NCI-H1694 (cell line): ENCODE data around the gene ZNF784.
A peak's percentile ranks its signal among the peaks of the same experiment; 100 is the strongest.

Experiments used
- DNase-seq: peaks from one replicate; lab custom pipeline; 2025; lab: John Stamatoyannopoulos, UW

Gene ZNF784

GRCh38 chr19:55643003-55643886, 18.9 kb upstream of the ZNF784 start, which contains the start of gene ZNF581:
Gene ZNF581, plus strand, starts transcription at chr19:55643649. Its CDS starts 923 bp downstream, at chr19:55644572.
- DNase-seq, result peak; percentile 52

GRCh38 chr19:55642153-55643002, 18.0 kb upstream of the ZNF784 start:
- no peak for DNase-seq

- no peak for DNase-seq
These were observed 17.2 kb upstream of the ZNF784 start for GRCh38 chr19:55641426-55642152.

GRCh38 chr19:55640577-55641425, 16.4 kb upstream of the ZNF784 start, which contains the start of gene ZNF580:
Gene ZNF580, plus strand, starts transcription at chr19:55641002. Its CDS starts 1,507 bp downstream, at chr19:55642509.
- DNase-seq, result peak; percentile 57

GRCh38 chr19:55640043-55640576, 15.7 kb upstream of the ZNF784 start:
- peak; percentile 56 for DNase-seq

- DNase-seq, result no peak
These were observed 14.5 kb upstream of the ZNF784 start for GRCh38 chr19:55638864-55639359.

- no peak for DNase-seq
These were observed 13.2 kb upstream of the ZNF784 start for GRCh38 chr19:55637534-55637933.

- DNase-seq, result no peak
These were observed 12.4 kb upstream of the ZNF784 start for GRCh38 chr19:55636723-55637122.

- no peak for DNase-seq
These were observed 11.6 kb upstream of the ZNF784 start for GRCh38 chr19:55635856-55636440.

GRCh38 chr19:55635334-55635717, 11.0 kb upstream of the ZNF784 start:
- no peak for DNase-seq

GRCh38 chr19:55633861-55634260, 9.5 kb upstream of the ZNF784 start:
- no peak for DNase-seq

- peak; percentile 98 for DNase-seq
These were observed 8.1 kb upstream of the ZNF784 start for GRCh38 chr19:55632463-55632834.

GRCh38 chr19:55626350-55626749, 2.0 kb upstream of the ZNF784 start:
- no peak for DNase-seq

GRCh38 chr19:55625004-55625326, 599 bp upstream of the ZNF784 start:
- no peak for DNase-seq

- DNase-seq, result no peak
These were observed 805 bp downstream of the ZNF784 start for GRCh38 chr19:55623561-55623960.

GRCh38 chr19:55623130-55623529, 1.2 kb downstream of the ZNF784 start:
- no peak for DNase-seq

- no peak for DNase-seq
These were observed 2.0 kb downstream of the ZNF784 start for GRCh38 chr19:55622242-55622969.

GRCh38 chr19:55621673-55622231, 2.6 kb downstream of the ZNF784 start:
- no peak for DNase-seq

- DNase-seq, result no peak
These were observed 3.1 kb downstream of the ZNF784 start for GRCh38 chr19:55621205-55621672.
